ENCODE results near the gene CLIC3. TPM values are rescaled to one million over a fixed set of nuclear protein-coding genes. Genes with fewer than 3 reads are reported as not detected.
A peak's percentile ranks its signal among the peaks of the same experiment; 100 is the strongest.

Gene CLIC3
- total RNA-seq (2022) (1.2 and 4.2 TPM in 2 replicates), Bru-seq, nascent RNA (not detected), BruChase-seq, experiment 1, labeled RNA remaining after a 6-hour chase (percentile 17 among the genes with signal in this experiment), BruChase-seq, experiment 2, labeled RNA remaining after a 2-hour chase (not detected)
- long read RNA-seq, transcript CLIC3-203 (6 exons, 1,017 nt) = major isoform, 11 of 14 reads
- long read RNA-seq, partial matches to known transcripts = 2 of 14 reads
- long read RNA-seq, other reads (novel, unspliced or antisense) = 1 of 14 reads

GRCh38 chr9:136996361-136997292 lies at the start of gene CLIC3:
Gene CLIC3 (minus strand): TSS chr9:136996568. CDS start chr9:136996543, 25 bp downstream.
- no TSS peak for BruUV-seq (replicated peaks)
- H3K4me3 Mint-ChIP-seq (ENCODE audit: unreplicated experiment) = peak within 1 kb of the TSS; percentile 57
- no peaks in the 10 kb centered on the region for H3K27me3 Mint-ChIP-seq (ENCODE audit: insufficient read depth, unreplicated experiment)
- H3K4me1 Mint-ChIP-seq (ENCODE audit: insufficient read depth, unreplicated experiment) = peaks cover 4% of the 10 kb centered on the region
- TF ChIP-seq CTCF (IDR thresholded peaks at IDR 0.05; ENCODE audit: unreplicated experiment) = no peak
- POLR2A ChIA-PET = interaction anchor here (0.5 to 1.1 kb wide), 8 partner anchors 30 to 214 kb away, joined by 3 to 4 read pairs (median 3); partner anchors contain the start of genes MAN1B1 and TMEM141
- peak; percentile 38 for DNase-seq (ENCODE audit: unreplicated experiment)
- peaks cover 8% of the 10 kb centered on the region for H3K36me3 Mint-ChIP-seq (ENCODE audit: insufficient read depth, unreplicated experiment)
- CTCF ChIA-PET = interaction anchor here (0.6 to 1.4 kb wide), 7 partner anchors 8 to 632 kb away, joined by 3 to 5 read pairs (median 4); partner anchors contain the start of gene C8G
- peak within 1 kb of the TSS; percentile 70 for H3K27ac Mint-ChIP-seq (ENCODE audit: low read depth, unreplicated experiment)
- H3K9me3 Mint-ChIP-seq (ENCODE audit: unreplicated experiment) = no peaks in the 10 kb centered on the region
- intact Hi-C loops (cut with micrococcal nuclease) = no loop called here

- TF ChIP-seq CTCF (IDR thresholded peaks at IDR 0.05; ENCODE audit: unreplicated experiment) = no peak
- ChIA-PET CTCF (interaction anchor here (0.5 to 4.5 kb wide), 13 partner anchors 10 to 193 kb away, joined by 3 to 170 read pairs (median 5); partner anchors contain the start of genes ABCA2, C8G, FUT7 and SAPCD2), POLR2A (interaction anchor here (1.1 to 1.7 kb wide), 4 partner anchors 22 to 178 kb away, joined by 3 to 19 read pairs (median 4); partner anchors contain the start of gene MAN1B1)
- H3K9me3 Mint-ChIP-seq (ENCODE audit: unreplicated experiment) = no peaks in the 10 kb centered on the region
- peaks cover 6% of the 10 kb centered on the region for H3K36me3 Mint-ChIP-seq (ENCODE audit: insufficient read depth, unreplicated experiment)
- H3K27ac Mint-ChIP-seq (ENCODE audit: low read depth, unreplicated experiment) = no peak overlapping the region
- BruUV-seq (replicated peaks) = no TSS peak
- peak overlapping the region; percentile 74 for H3K4me3 Mint-ChIP-seq (ENCODE audit: unreplicated experiment)
- intact Hi-C loops (cut with micrococcal nuclease) = loop anchor here (1.0 to 10.0 kb wide), 2 partner anchors 19 to 179 kb away; partner anchors contain the start of genes CYSRT1, RNF208 and RNF224
- no peaks in the 10 kb centered on the region for H3K4me1 Mint-ChIP-seq (ENCODE audit: insufficient read depth, unreplicated experiment)
- no peak for DNase-seq (ENCODE audit: unreplicated experiment)
- no peaks in the 10 kb centered on the region for H3K27me3 Mint-ChIP-seq (ENCODE audit: insufficient read depth, unreplicated experiment)
Measured at GRCh38 chr9:137045294-137046087, 49.1 kb upstream of the CLIC3 start.

GRCh38 chr9:137044502-137045177 lies 48.3 kb upstream of the CLIC3 start:
- no peak for TF ChIP-seq CTCF (IDR thresholded peaks at IDR 0.05; ENCODE audit: unreplicated experiment)
- POLR2A ChIA-PET = interaction anchor here (0.6 to 1.1 kb wide), 5 partner anchors 9 to 196 kb away, joined by 3 to 4 read pairs (median 3); no protein-coding TSS in a partner anchor
- H3K27ac Mint-ChIP-seq (ENCODE audit: low read depth, unreplicated experiment) = no peak overlapping the region
- H3K4me1 Mint-ChIP-seq (ENCODE audit: insufficient read depth, unreplicated experiment) = no peaks in the 10 kb centered on the region
- H3K36me3 Mint-ChIP-seq (ENCODE audit: insufficient read depth, unreplicated experiment) = peaks cover 6% of the 10 kb centered on the region
- peak overlapping the region; percentile 74 for H3K4me3 Mint-ChIP-seq (ENCODE audit: unreplicated experiment)
- H3K9me3 Mint-ChIP-seq (ENCODE audit: unreplicated experiment) = no peaks in the 10 kb centered on the region
- TSS peak; percentile 37 for BruUV-seq (replicated peaks)
- H3K27me3 Mint-ChIP-seq (ENCODE audit: insufficient read depth, unreplicated experiment) = no peaks in the 10 kb centered on the region
- DNase-seq (ENCODE audit: unreplicated experiment) = no peak
- CTCF ChIA-PET = interaction anchor here (0.6 to 2.4 kb wide), 12 partner anchors 9 to 193 kb away, joined by 3 to 12 read pairs (median 4); partner anchors contain the start of genes ABCA2 and FUT7
- intact Hi-C loops (cut with micrococcal nuclease) = loop anchor here (10.0 kb wide), 1 partner anchor 180 kb away; the partner anchor contains the start of genes CYSRT1, RNF208 and RNF224
